Left lung (tissue), 10 donors: ENCODE data around the gene SLC9A4. TPM values are rescaled to one million over a fixed set of nuclear protein-coding genes. Genes with fewer than 3 reads are reported as not detected.
A peak's percentile ranks its signal among the peaks of the same experiment; 100 is the strongest.

Experiments used
- ATAC-seq: fragments of 200-7000 bp; cut with Tn5 transposase; one replicate; pipeline ENCODE4 v1.9.1; 2020; ENCODE audit warnings: moderate library complexity
- DNase-seq, 4 donors: peaks; one replicate each; pipeline ENCODE4 v3.0.0-alpha.2; 2013 to 2020
- H3K27ac ChIP-seq, 2 donors: fragments of 200-600 bp; sonication (generic) in 1 of 2; one replicate each; pipeline versions ENCODE4 v1.5.0 to v1.8.0; 2020 to 2021
- H3K27me3 ChIP-seq, 2 donors: fragments of 200-600 bp; sonication (generic) in 1 of 2; one replicate each; pipeline versions ENCODE4 v1.5.0 to v1.8.0; 2020 to 2021
- H3K36me3 ChIP-seq, 2 donors: fragments of 200-600 bp; sonication (generic) in 1 of 2; one replicate each; pipeline versions ENCODE4 v1.5.0 to v1.8.0; 2020 to 2021
- H3K4me1 ChIP-seq, 2 donors: fragments of 200-600 bp; one replicate each; pipeline ENCODE4 v1.8.0; 2021
- H3K4me3 ChIP-seq, 2 donors: fragments of 200-600 bp; sonication (generic) in 1 of 2; one replicate each; pipeline versions ENCODE4 v1.5.0 to v1.8.0; 2020 to 2021; ENCODE audit warnings: mild to moderate bottlenecking in 1 of 2
- H3K9me3 ChIP-seq, 2 donors: fragments of 200-600 bp; sonication (generic) in 1 of 2; one replicate each; pipeline versions ENCODE4 v1.5.0 to v1.8.0; 2020 to 2021
- intact Hi-C, 2 donors: fragments of 100-400 bp; cut with DNase I; formaldehyde crosslinking; loops; one replicate each; pipeline versions ENCODE4 v1.11.2 to v1.14.2; 2022
- polyA plus RNA-seq, 6 donors: library from polyadenylated mRNA; unstranded; fragments of 120-200 nt; gene quantifications; one replicate each; pipeline ENCODE4 v1.2.1, GENCODE V29; 2013; ENCODE audit not compliant: insufficient read length in 6 of 6
- total RNA-seq, 2 donors: library from RNA; stranded (reverse); fragmentation: NEBNext Ultra II Directional; extraction: Animal tissue kit (Norgen Biotek cat#: 25700); gene quantifications; one replicate each; pipeline ENCODE4 v1.2.1, GENCODE V29; 2021
- TF ChIP-seq, protein P1 (sequence below), 2 donors: fragments of 200-600 bp; sonication (generic) in 1 of 2; IDR thresholded peaks; one replicate each; pipeline versions ENCODE4 v1.5.0 to v1.8.0; 2021; ENCODE audit warnings: antibody characterized with exemption in 2 of 2
- donor health status: DM: no; HTN: yes; CAD: no.
- donor health status: DM: no; HTN: no; CAD: no.

SLC9A4 gene
- total and polyA plus RNA-seq, 8 donors, result 0.06 to 0.08 (median 0.06) TPM; not detected in 4

DNA sequence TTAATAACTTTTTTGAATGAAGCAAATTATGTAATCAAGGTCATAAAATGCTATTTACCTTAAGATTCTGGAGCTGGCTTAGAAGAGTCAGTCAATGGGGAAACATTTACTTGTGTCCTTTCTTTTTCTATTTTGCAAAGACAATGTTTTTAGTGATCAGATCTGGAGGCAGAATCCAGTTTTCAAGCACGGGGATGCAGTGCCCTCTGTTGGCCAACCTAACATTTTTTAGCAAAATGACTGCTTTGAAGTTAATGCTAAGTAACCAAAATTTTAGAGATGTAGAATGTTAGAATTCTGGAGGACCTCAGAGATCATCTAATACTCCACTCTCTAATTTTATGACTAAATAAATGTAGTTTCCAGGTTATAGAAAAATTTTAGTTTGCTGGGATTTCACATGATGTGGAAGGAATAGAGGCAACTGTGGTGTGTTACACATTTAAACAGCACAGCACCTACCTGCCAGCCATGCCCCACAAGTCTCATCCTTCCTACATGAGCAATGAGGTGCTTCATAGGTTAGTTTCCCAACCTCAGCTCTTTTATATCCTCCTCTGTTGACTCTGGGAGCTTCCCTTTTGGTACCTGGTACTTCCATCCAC is 23.6 kb upstream of the SLC9A4 start:
- H3K9me3 ChIP-seq, result no peaks in the 10 kb centered on the region
- intact Hi-C loops, result loop anchor here in 1 of 2 donors (10.0 kb wide), 1 partner anchor 195 kb away; no protein-coding TSS in a partner anchor
- TF ChIP-seq, protein P1, sequence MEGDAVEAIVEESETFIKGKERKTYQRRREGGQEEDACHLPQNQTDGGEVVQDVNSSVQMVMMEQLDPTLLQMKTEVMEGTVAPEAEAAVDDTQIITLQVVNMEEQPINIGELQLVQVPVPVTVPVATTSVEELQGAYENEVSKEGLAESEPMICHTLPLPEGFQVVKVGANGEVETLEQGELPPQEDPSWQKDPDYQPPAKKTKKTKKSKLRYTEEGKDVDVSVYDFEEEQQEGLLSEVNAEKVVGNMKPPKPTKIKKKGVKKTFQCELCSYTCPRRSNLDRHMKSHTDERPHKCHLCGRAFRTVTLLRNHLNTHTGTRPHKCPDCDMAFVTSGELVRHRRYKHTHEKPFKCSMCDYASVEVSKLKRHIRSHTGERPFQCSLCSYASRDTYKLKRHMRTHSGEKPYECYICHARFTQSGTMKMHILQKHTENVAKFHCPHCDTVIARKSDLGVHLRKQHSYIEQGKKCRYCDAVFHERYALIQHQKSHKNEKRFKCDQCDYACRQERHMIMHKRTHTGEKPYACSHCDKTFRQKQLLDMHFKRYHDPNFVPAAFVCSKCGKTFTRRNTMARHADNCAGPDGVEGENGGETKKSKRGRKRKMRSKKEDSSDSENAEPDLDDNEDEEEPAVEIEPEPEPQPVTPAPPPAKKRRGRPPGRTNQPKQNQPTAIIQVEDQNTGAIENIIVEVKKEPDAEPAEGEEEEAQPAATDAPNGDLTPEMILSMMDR (IDR thresholded peaks at IDR 0.05), result peak; percentile 52 to 61
- H3K36me3 ChIP-seq, result peaks cover 0 to 44% of the 10 kb centered on the region in 2 donors
- H3K27me3 ChIP-seq, result no peaks in the 10 kb centered on the region
- peak; percentile 66 for ATAC-seq
- DNase-seq, result peak in 2 of 4 donors; percentile 25 to 60
- no peaks in the 10 kb centered on the region for H3K4me1 ChIP-seq
- H3K4me3 ChIP-seq, result no peak overlapping the region
- no peak overlapping the region for H3K27ac ChIP-seq

DNA sequence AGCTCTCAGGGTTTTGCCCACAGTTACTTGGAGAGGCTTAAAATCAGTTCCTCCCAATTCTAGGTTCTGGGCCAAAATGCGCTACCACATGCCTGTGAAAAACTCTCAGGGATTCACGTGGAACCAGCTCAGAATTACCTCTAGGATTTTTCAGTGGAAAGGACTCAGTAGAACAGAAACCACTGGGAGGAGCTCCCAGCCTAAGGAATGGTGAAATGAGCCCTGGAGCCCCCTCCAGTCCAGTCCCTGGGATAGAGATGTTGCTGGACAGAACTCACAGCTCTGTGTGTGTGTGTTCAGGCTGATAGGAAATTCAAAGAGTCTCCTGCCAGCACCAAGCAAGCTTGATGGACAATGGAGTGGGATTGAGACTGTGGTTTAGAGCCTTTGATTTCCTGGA is 21.1 kb upstream of the SLC9A4 start:
- Histone ChIP-seq H3K9me3 (no peaks in the 10 kb centered on the region), H3K4me1 (no peaks in the 10 kb centered on the region), H3K36me3 (peaks cover 0 to 32% of the 10 kb centered on the region in 2 donors), H3K27me3 (no peaks in the 10 kb centered on the region), H3K4me3 (no peak overlapping the region), H3K27ac (no peak overlapping the region)
- intact Hi-C loops, result no loop called here
- DNase-seq, result no peak
- no peak for ATAC-seq
- TF ChIP-seq, protein P1 (IDR thresholded peaks at IDR 0.05), result no peak

DNA sequence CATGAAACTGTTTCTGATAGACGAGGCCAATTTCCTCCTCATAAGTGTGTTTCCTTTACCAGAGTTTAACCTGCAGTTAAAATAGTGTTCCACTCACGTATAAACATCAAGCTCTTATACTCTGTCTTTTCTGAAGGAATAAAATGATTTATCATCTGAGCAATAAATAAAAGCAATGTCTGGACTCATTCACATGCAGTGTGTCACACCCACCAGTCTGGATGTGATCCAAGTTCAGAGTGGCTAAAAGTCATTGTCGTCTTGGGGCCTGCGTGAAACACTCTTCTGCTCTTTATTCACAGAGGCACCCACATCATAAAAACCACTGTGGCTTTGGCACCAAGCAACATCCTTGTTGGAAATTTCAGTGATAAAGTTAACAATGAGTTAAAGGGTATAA is 19.5 kb upstream of the SLC9A4 start:
- ATAC-seq, result no peak
- no peaks in the 10 kb centered on the region for H3K27me3 ChIP-seq
- TF ChIP-seq, protein P1 (IDR thresholded peaks at IDR 0.05), result no peak
- H3K4me1 ChIP-seq, result no peaks in the 10 kb centered on the region
- H3K9me3 ChIP-seq, result no peaks in the 10 kb centered on the region
- no peak for DNase-seq
- no peak overlapping the region for H3K27ac ChIP-seq
- intact Hi-C loops, result no loop called here
- H3K36me3 ChIP-seq, result peaks cover 0 to 20% of the 10 kb centered on the region in 2 donors
- no peak overlapping the region for H3K4me3 ChIP-seq

DNA sequence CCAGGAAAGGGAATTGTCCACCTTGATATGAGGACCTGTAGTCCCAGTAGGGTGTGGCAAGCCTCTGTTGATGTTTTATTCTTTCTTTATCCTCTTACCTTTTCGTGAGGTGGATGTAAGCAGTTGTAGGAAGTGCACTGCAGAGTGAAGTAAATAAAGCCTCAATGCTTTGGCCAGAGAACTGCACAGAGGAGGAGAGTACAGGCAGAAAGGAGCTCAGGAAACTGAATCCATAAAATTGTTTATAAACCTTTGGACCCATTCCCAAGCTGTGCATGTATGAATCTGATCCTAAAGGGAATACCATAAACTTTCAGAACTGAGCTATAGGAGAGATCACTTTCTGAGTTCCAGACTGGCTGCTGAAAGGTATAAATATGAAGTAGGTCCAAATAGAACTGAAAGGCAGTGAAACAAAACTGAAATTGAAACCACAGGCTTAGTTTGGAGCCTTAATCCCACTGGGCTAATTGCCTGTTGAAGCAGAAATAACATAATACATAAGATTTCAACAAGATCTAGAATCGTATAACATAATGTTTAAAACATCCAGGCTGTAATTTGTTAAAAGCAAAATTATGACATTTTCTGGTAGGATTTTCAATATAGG is 17.9 kb upstream of the SLC9A4 start:
- H3K27me3 ChIP-seq, result no peaks in the 10 kb centered on the region
- H3K36me3 ChIP-seq, result peaks cover 0 to 20% of the 10 kb centered on the region in 2 donors
- H3K27ac ChIP-seq, result no peak overlapping the region
- DNase-seq (no peak), ATAC-seq (no peak)
- TF ChIP-seq, protein P1 (IDR thresholded peaks at IDR 0.05), result no peak
- H3K4me1 ChIP-seq, result no peaks in the 10 kb centered on the region
- intact Hi-C loops, result no loop called here
- no peaks in the 10 kb centered on the region for H3K9me3 ChIP-seq
- H3K4me3 ChIP-seq, result no peak overlapping the region

DNA sequence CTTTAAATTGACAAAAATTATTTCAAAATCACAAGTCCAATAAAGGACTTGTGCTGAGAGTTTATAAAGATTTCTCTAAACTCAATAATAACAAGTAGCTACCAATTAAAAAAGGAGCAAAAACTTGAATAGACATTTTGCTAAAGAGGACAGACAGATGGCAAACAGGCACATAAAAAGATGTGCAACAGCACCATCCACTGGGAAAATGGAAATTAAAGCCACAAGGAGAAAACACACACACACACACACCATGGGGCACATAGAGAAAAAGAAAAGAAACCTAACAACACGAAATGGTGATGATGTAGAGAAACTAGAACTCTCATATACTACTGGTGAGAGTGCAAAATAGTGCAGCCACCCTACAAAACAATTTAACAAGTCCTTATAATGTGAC is 12.6 kb upstream of the SLC9A4 start:
- Histone ChIP-seq H3K36me3 (no peaks in the 10 kb centered on the region), H3K9me3 (no peaks in the 10 kb centered on the region), H3K4me3 (no peak overlapping the region), H3K27me3 (no peaks in the 10 kb centered on the region), H3K4me1 (no peaks in the 10 kb centered on the region), H3K27ac (no peak overlapping the region)
- no peak for ATAC-seq
- DNase-seq, result no peak
- intact Hi-C loops, result no loop called here
- TF ChIP-seq, protein P1 (IDR thresholded peaks at IDR 0.05), result no peak
